Parathyroid adenoma (tissue), 2 donors: ENCODE data around the gene FOXJ3.

ENCODE experiments used
- H2AFZ ChIP-seq: fragments of 300-600 bp; sonication (generic); one replicate; pipeline ENCODE4 v1.7.0; 2017; ENCODE audit warnings: antibody characterized with exemption, mild to moderate bottlenecking
- H3K27ac ChIP-seq: fragments of 300-600 bp; sonication (generic); one replicate; pipeline ENCODE4 v1.7.0; 2017
- H3K27me3 ChIP-seq: fragments of 300-600 bp; sonication (generic); one replicate; pipeline ENCODE4 v1.7.0; 2017; ENCODE audit warnings: low read length; ENCODE audit not compliant: control insufficient read depth, insufficient read depth
- H3K36me3 ChIP-seq: fragments of 300-600 bp; sonication (generic); one replicate; pipeline ENCODE4 v1.7.0; 2017; ENCODE audit warnings: low read length; ENCODE audit not compliant: control insufficient read depth, insufficient read depth
- H3K4me1 ChIP-seq: fragments of 300-600 bp; sonication (generic); one replicate; pipeline ENCODE4 v1.7.0; 2017; ENCODE audit warnings: control low read depth
- H3K4me2 ChIP-seq: fragments of 300-600 bp; sonication (generic); one replicate; pipeline ENCODE4 v1.7.0; 2017; ENCODE audit warnings: low read length
- H3K4me3 ChIP-seq: fragments of 300-600 bp; sonication (generic); one replicate; pipeline ENCODE4 v1.7.0; 2017; ENCODE audit warnings: low read depth, low read length
- H3K79me2 ChIP-seq: fragments of 300-600 bp; sonication (generic); one replicate; pipeline ENCODE4 v1.7.0; 2017; ENCODE audit warnings: control low read depth
- H3K9ac ChIP-seq: fragments of 300-600 bp; sonication (generic); one replicate; pipeline ENCODE4 v1.7.0; 2017; ENCODE audit warnings: mild to moderate bottlenecking
- H3K9me3 ChIP-seq: fragments of 300-600 bp; sonication (generic); one replicate; pipeline ENCODE4 v1.7.0; 2017; ENCODE audit warnings: low read length; ENCODE audit not compliant: control insufficient read depth
- CTCF ChIP-seq: fragments of 300-600 bp; sonication (generic); IDR thresholded peaks from one replicate; pipeline ENCODE4 v1.7.0; 2017; ENCODE audit warnings: antibody characterized with exemption, mild to moderate bottlenecking
- donor health status: primary hyperparathyroidism.

Gene FOXJ3

GRCh38 chr1:42164551-42165420, 170.2 kb downstream of the FOXJ3 start, which contains the start of gene GUCA2A:
GUCA2A (minus strand) TSS chr1:42164745; CDS start chr1:42164712, 33 bp downstream.
- Histone ChIP-seq H3K27me3 (no peaks in the 10 kb centered on the region), H3K4me2 (no peak within 1 kb of the TSS), H3K4me3 (no peak within 1 kb of the TSS), H3K79me2 (no peaks in the 10 kb centered on the region), H2AFZ (no peak within 1 kb of the TSS), H3K4me1 (no peaks in the 10 kb centered on the region), H3K27ac (no peak within 1 kb of the TSS), H3K9ac (no peak within 1 kb of the TSS), H3K9me3 (no peaks in the 10 kb centered on the region), H3K36me3 (no peaks in the 10 kb centered on the region)
- no peak for TF ChIP-seq CTCF

- no peak overlapping the region for H3K9ac ChIP-seq
- no peak overlapping the region for H3K27ac ChIP-seq
- no peak for TF ChIP-seq CTCF
- no peaks in the 10 kb centered on the region for H3K27me3 ChIP-seq
- no peak overlapping the region for H3K4me2 ChIP-seq
- H3K36me3 ChIP-seq = no peaks in the 10 kb centered on the region
- no peaks in the 10 kb centered on the region for H3K9me3 ChIP-seq
- H2AFZ ChIP-seq = no peak overlapping the region
- no peaks in the 10 kb centered on the region for H3K79me2 ChIP-seq
- no peak overlapping the region for H3K4me3 ChIP-seq
- no peaks in the 10 kb centered on the region for H3K4me1 ChIP-seq
These were observed 171.2 kb downstream of the FOXJ3 start for GRCh38 chr1:42163536-42164503.

- Histone ChIP-seq H2AFZ (no peak overlapping the region), H3K4me1 (no peaks in the 10 kb centered on the region), H3K27ac (no peak overlapping the region), H3K9ac (no peak overlapping the region), H3K4me3 (no peak overlapping the region), H3K79me2 (no peaks in the 10 kb centered on the region), H3K9me3 (no peaks in the 10 kb centered on the region), H3K4me2 (no peak overlapping the region), H3K36me3 (no peaks in the 10 kb centered on the region), H3K27me3 (no peaks in the 10 kb centered on the region)
- no peak for TF ChIP-seq CTCF
These were observed 171.9 kb downstream of the FOXJ3 start for GRCh38 chr1:42163114-42163513.

GRCh38 chr1:42162181-42162580, 172.9 kb downstream of the FOXJ3 start:
- no peak overlapping the region for H2AFZ ChIP-seq
- no peak overlapping the region for H3K4me2 ChIP-seq
- no peak overlapping the region for H3K4me3 ChIP-seq
- no peak for TF ChIP-seq CTCF
- no peaks in the 10 kb centered on the region for H3K79me2 ChIP-seq
- no peaks in the 10 kb centered on the region for H3K27me3 ChIP-seq
- H3K27ac ChIP-seq = no peak overlapping the region
- H3K9ac ChIP-seq = no peak overlapping the region
- H3K4me1 ChIP-seq = no peaks in the 10 kb centered on the region
- H3K9me3 ChIP-seq = no peaks in the 10 kb centered on the region
- no peaks in the 10 kb centered on the region for H3K36me3 ChIP-seq
